ENCODE data around the gene SRD5A1.
"Not testable (repeated sequence)": the region's sequence is repeated elsewhere in the genome, so short reads cannot be mapped to it uniquely, and the experiment has no call there.

DNA sequence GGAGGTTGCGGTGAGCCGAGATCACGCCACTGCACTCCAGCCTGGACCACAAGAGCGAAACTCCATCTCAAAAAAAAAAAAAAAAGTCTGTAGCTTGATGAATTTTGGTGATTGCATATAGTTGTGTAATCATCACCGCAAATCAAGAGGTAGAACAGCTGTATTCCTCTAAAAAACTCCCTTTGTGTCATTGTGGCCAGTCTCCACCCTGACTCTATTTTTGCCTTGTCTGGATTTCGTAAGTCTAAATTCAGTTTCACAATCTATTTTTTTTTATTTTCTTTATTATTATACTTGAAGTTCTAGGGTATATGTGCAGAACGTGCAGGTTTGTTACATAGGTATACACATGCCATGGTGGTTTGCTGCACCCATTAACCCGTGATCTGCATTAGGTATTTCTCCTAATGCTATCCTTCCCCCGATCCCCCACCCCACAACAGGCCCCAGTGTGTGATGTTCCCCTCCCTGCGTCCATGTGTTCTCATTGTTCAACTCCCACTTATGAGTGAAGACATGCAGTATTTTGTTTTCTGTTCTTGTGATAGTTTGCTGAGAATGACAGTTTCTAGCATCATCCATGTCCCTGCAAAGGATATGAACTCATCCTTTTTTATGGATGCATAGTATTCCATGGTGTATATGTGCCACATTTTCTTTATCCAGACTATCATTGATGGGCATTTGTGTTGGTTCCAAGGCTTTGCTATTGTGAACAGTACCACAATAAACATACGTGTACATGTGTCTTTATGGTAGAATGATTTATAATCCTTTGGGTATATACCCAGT is 12.5 kb downstream of the SRD5A1 start:
- not testable (repeated sequence) for TF ChIP-seq EZH2 (IDR thresholded peaks at IDR 0.05; ENCODE audit: insufficient read depth, poor library complexity, severe bottlenecking); EZH2phosphoT487 (IDR thresholded peaks at IDR 0.05; ENCODE audit: insufficient read depth, low read depth)
